Measurements from ENCODE around the gene UGT1A10. TPM values are rescaled to one million over a fixed set of nuclear protein-coding genes. Genes with fewer than 3 reads are reported as not detected.

Gene UGT1A10
- total and polyA plus RNA-seq, 2 of the 13 experiments (the other 11 are each of a cell fraction or from before 2014, with no cell fraction given) = not detected

- TF ChIP-seq, protein P1, sequence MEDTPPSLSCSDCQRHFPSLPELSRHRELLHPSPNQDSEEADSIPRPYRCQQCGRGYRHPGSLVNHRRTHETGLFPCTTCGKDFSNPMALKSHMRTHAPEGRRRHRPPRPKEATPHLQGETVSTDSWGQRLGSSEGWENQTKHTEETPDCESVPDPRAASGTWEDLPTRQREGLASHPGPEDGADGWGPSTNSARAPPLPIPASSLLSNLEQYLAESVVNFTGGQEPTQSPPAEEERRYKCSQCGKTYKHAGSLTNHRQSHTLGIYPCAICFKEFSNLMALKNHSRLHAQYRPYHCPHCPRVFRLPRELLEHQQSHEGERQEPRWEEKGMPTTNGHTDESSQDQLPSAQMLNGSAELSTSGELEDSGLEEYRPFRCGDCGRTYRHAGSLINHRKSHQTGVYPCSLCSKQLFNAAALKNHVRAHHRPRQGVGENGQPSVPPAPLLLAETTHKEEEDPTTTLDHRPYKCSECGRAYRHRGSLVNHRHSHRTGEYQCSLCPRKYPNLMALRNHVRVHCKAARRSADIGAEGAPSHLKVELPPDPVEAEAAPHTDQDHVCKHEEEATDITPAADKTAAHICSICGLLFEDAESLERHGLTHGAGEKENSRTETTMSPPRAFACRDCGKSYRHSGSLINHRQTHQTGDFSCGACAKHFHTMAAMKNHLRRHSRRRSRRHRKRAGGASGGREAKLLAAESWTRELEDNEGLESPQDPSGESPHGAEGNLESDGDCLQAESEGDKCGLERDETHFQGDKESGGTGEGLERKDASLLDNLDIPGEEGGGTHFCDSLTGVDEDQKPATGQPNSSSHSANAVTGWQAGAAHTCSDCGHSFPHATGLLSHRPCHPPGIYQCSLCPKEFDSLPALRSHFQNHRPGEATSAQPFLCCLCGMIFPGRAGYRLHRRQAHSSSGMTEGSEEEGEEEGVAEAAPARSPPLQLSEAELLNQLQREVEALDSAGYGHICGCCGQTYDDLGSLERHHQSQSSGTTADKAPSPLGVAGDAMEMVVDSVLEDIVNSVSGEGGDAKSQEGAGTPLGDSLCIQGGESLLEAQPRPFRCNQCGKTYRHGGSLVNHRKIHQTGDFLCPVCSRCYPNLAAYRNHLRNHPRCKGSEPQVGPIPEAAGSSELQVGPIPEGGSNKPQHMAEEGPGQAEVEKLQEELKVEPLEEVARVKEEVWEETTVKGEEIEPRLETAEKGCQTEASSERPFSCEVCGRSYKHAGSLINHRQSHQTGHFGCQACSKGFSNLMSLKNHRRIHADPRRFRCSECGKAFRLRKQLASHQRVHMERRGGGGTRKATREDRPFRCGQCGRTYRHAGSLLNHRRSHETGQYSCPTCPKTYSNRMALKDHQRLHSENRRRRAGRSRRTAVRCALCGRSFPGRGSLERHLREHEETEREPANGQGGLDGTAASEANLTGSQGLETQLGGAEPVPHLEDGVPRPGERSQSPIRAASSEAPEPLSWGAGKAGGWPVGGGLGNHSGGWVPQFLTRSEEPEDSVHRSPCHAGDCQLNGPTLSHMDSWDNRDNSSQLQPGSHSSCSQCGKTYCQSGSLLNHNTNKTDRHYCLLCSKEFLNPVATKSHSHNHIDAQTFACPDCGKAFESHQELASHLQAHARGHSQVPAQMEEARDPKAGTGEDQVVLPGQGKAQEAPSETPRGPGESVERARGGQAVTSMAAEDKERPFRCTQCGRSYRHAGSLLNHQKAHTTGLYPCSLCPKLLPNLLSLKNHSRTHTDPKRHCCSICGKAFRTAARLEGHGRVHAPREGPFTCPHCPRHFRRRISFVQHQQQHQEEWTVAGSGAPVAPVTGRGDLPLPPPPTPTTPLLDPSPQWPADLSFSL (CRISPR knock-in tag; IDR thresholded peaks at IDR 0.05) = no peak
- TF ChIP-seq SNRNP70 (IDR thresholded peaks at IDR 0.05; ENCODE audit: low read depth, low read length) = no peak
- no peak for TF ChIP-seq ZNF382 (CRISPR knock-in tag; IDR thresholded peaks at IDR 0.05; ENCODE audit: borderline replicate concordance)
- TF ChIP-seq ZNF777 (CRISPR knock-in tag; IDR thresholded peaks at IDR 0.05) = no peak
- TF ChIP-seq ELF1 (CRISPR knock-in tag; IDR thresholded peaks at IDR 0.05) = peak; percentile 50
- peak; percentile 47; the same call in 1 of the 2 replicates for TF ChIP-seq YEATS4 (CRISPR knock-in tag; IDR thresholded peaks at IDR 0.05; ENCODE audit: borderline replicate concordance)
- no peak; the same call in 1 of the 2 replicates for TF ChIP-seq KDM5A (IDR thresholded peaks at IDR 0.05; ENCODE audit: borderline replicate concordance, low read length)
- TF ChIP-seq ZNF740 (CRISPR knock-in tag; IDR thresholded peaks at IDR 0.05) = no peak
- peak; percentile 94 for TF ChIP-seq ISL2 (CRISPR knock-in tag; IDR thresholded peaks at IDR 0.05)
- TF ChIP-seq KDM5B (CRISPR knock-in tag; IDR thresholded peaks at IDR 0.05; ENCODE audit: borderline replicate concordance) = no peak
- TF ChIP-seq SNAPC2 (CRISPR knock-in tag; IDR thresholded peaks at IDR 0.05) = no peak
- TF ChIP-seq MATR3 (CRISPR knock-in tag; IDR thresholded peaks at IDR 0.05) = no peak
- TF ChIP-seq HNRNPL (IDR thresholded peaks at IDR 0.05; ENCODE audit: low read depth, low read length) = no peak
- peak; percentile 88; the same call in 1 of the 2 replicates for TF ChIP-seq ZNF816 (CRISPR knock-in tag; IDR thresholded peaks at IDR 0.05; ENCODE audit: borderline replicate concordance)
- no peak for TF ChIP-seq ZNF567 (CRISPR knock-in tag; IDR thresholded peaks at IDR 0.05; ENCODE audit: borderline replicate concordance)
- no peak for TF ChIP-seq SYNCRIP (IDR thresholded peaks at IDR 0.05; ENCODE audit: insufficient read depth, low read depth, low read length)
- no peak for TF ChIP-seq MAF1 (CRISPR knock-in tag; IDR thresholded peaks at IDR 0.05; ENCODE audit: borderline replicate concordance)
- TF ChIP-seq, protein P2, sequence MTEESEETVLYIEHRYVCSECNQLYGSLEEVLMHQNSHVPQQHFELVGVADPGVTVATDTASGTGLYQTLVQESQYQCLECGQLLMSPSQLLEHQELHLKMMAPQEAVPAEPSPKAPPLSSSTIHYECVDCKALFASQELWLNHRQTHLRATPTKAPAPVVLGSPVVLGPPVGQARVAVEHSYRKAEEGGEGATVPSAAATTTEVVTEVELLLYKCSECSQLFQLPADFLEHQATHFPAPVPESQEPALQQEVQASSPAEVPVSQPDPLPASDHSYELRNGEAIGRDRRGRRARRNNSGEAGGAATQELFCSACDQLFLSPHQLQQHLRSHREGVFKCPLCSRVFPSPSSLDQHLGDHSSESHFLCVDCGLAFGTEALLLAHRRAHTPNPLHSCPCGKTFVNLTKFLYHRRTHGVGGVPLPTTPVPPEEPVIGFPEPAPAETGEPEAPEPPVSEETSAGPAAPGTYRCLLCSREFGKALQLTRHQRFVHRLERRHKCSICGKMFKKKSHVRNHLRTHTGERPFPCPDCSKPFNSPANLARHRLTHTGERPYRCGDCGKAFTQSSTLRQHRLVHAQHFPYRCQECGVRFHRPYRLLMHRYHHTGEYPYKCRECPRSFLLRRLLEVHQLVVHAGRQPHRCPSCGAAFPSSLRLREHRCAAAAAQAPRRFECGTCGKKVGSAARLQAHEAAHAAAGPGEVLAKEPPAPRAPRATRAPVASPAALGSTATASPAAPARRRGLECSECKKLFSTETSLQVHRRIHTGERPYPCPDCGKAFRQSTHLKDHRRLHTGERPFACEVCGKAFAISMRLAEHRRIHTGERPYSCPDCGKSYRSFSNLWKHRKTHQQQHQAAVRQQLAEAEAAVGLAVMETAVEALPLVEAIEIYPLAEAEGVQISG (CRISPR knock-in tag; IDR thresholded peaks at IDR 0.05) = peak; percentile 57; the same call in 1 of the 2 replicates
- TF ChIP-seq BORCS8-MEF2B (CRISPR knock-in tag; IDR thresholded peaks at IDR 0.05) = peak; percentile 60; the same call in 1 of the 2 replicates
- TF ChIP-seq SOX6 (IDR thresholded peaks at IDR 0.05) = peak; percentile 32; the same call in 1 of the 2 replicates
- peak; percentile 100 for TF ChIP-seq SOX6 (CRISPR knock-in tag; IDR thresholded peaks at IDR 0.05)
Observed at GRCh38 chr2:233745073-233745755, 109.0 kb downstream of the UGT1A10 start (continued).
